ENCODE results near the gene TMEM9B. TPM values are rescaled to one million over a fixed set of nuclear protein-coding genes. Genes with fewer than 3 reads are reported as not detected.

Gene TMEM9B
- total and polyA plus RNA-seq, 9 of the 15 experiments (the other 6 are each of a cell fraction or from before 2014, with no cell fraction given) = 7.7 to 20.0 (median 14.0) TPM

GRCh38 chr11:8971196-8971923 lies 7.1 kb upstream of the TMEM9B start:
- FAIRE-seq (no peak), ATAC-seq (no peak), DNase-seq (ENCODE audit: extremely low read depth in 1 of 4, low spot score in 3 of 4) (no peak)
- no TSS peak for BruUV-seq (replicated peaks)
- ChIA-PET CTCF (ENCODE audit: low intra/inter-chr PET ratio) (no interaction called here), POLR2A (interaction anchor here (1.2 kb wide), 1 partner anchor 11 kb away, joined by 3 read pairs; no protein-coding TSS in a partner anchor)
- no peaks in the 10 kb centered on the region for H3K79me2 ChIP-seq (ENCODE audit: control insufficient read depth, insufficient read depth, low read length)
- no peak overlapping the region; the same call in 1 of the 2 replicates for H3K4me2 ChIP-seq (ENCODE audit: insufficient read depth, low read length)
- no peaks in the 10 kb centered on the region for H3K9me3 ChIP-seq (replicated peaks; ENCODE audit: control insufficient read depth, insufficient read depth, low read depth, low read length)
- H3K9ac ChIP-seq (ENCODE audit: insufficient read depth in 1 of 2, low read depth in 2 of 2, low read length in 2 of 2) = no peak overlapping the region
- no peaks in the 10 kb centered on the region for H4K20me1 ChIP-seq (replicated peaks; ENCODE audit: control insufficient read depth, insufficient read depth, low read length)
- no peaks in the 10 kb centered on the region for H3K9me1 ChIP-seq (ENCODE audit: control insufficient read depth, insufficient read depth, low read length)
- H3K4me3 ChIP-seq = no peak overlapping the region
- 50% methylated on average over 2 of the region's 2 CpGs for WGBS (ENCODE audit: insufficient coverage, low coverage, missing lambda C conversion rate)
- H3K27me3 ChIP-seq (ENCODE audit: control insufficient read depth in 2 of 2, insufficient read depth in 2 of 2, low read length in 2 of 2) = no peaks in the 10 kb centered on the region
- no peak overlapping the region for H3K27ac ChIP-seq (ENCODE audit: extremely low read depth, low read depth, low read length)
- H3K36me3 ChIP-seq (ENCODE audit: control insufficient read depth, insufficient read depth, low read length) = no peaks in the 10 kb centered on the region
- intact Hi-C loops (cut with micrococcal nuclease) (no loop called here), in situ Hi-C loops (cut with MboI) (no loop called here)
- H2AFZ ChIP-seq (ENCODE audit: low read depth, low read length) = no peak overlapping the region
- peaks cover 0 to 10% of the 10 kb centered on the region in 2 experiments; a peak in 3 of 5 replicates for H3K4me1 ChIP-seq (replicated peaks in 1 of 2; ENCODE audit: control insufficient read depth in 2 of 2, insufficient read depth in 2 of 2, low read length in 2 of 2)
- TF ChIP-seq CEBPG (CRISPR knock-in tag; IDR thresholded peaks at IDR 0.05) = no peak
- 0 out of 4 replicates have a peak, but pooled peaks of 1 of the 2 experiments have one; percentile 29 for TF ChIP-seq CEBPG (tag; conservative IDR thresholded peaks at IDR 0.05 in 1 of 2, IDR thresholded peaks at IDR 0.05 in 1 of 2)
- no peak for TF ChIP-seq SP1 (CRISPR knock-in tag; IDR thresholded peaks at IDR 0.05)

DNA sequence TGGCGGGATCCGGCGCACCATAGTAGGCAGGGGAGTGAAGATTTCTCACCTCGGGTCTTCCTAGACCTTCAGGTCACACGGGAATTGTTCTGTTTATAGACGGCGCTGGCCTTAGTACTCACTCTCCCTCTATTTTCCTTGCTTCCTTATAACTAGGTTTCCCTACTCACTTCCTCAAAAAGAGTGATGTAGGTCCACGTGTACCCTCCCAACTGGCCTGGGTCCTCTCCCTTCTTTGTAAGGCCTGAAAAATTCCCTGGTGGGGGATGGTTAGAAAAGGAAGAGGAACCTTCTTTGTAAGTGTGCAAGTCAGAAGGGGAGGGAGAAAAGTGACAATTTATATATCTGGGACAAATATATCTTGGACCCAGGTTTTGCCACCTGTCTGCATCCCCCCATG lies 2.9 kb upstream of the TMEM9B start:
- CTCF ChIA-PET (ENCODE audit: low intra/inter-chr PET ratio) = no interaction called here

More for the DNA sequence above, 2.9 kb upstream of the TMEM9B start:
- FAIRE-seq (no peak), ATAC-seq (no peak), DNase-seq (ENCODE audit: extremely low read depth in 1 of 4, low spot score in 3 of 4) (no peak)
- Histone ChIP-seq H3K36me3 (ENCODE audit: control insufficient read depth, insufficient read depth, low read length) (no peaks in the 10 kb centered on the region), H3K9ac (ENCODE audit: insufficient read depth in 1 of 2, low read depth in 2 of 2, low read length in 2 of 2) (no peak overlapping the region), H2AFZ (ENCODE audit: low read depth, low read length) (no peak overlapping the region), H4K20me1 (replicated peaks; ENCODE audit: control insufficient read depth, insufficient read depth, low read length) (no peaks in the 10 kb centered on the region), H3K79me2 (ENCODE audit: control insufficient read depth, insufficient read depth, low read length) (peaks cover 28% of the 10 kb centered on the region), H3K4me2 (ENCODE audit: insufficient read depth, low read length) (no peak overlapping the region), H3K9me3 (replicated peaks; ENCODE audit: control insufficient read depth, insufficient read depth, low read depth, low read length) (no peaks in the 10 kb centered on the region), H3K27me3 (ENCODE audit: control insufficient read depth in 2 of 2, insufficient read depth in 2 of 2, low read length in 2 of 2) (no peaks in the 10 kb centered on the region), H3K4me1 (replicated peaks in 1 of 2; ENCODE audit: control insufficient read depth in 2 of 2, insufficient read depth in 2 of 2, low read length in 2 of 2) (peaks cover 20 to 22% of the 10 kb centered on the region in 2 experiments; a peak in 4 of 5 replicates), H3K4me3 (no peak overlapping the region), H3K27ac (ENCODE audit: extremely low read depth, low read depth, low read length) (no peak overlapping the region), H3K9me1 (ENCODE audit: control insufficient read depth, insufficient read depth, low read length) (no peaks in the 10 kb centered on the region)
- TF ChIP-seq RREB1 (CRISPR knock-in tag; IDR thresholded peaks at IDR 0.05) (no peak), SPI1 (IDR thresholded peaks at IDR 0.05; ENCODE audit: borderline replicate concordance, low read depth, low read length) (peak; percentile 54; the same call in 1 of the 2 replicates)
- BruUV-seq (replicated peaks) = no TSS peak
- intact Hi-C loops (cut with micrococcal nuclease) = no loop called here
- POLR2A ChIA-PET = interaction anchor here (1.3 kb wide), 1 partner anchor 21 kb away, joined by 3 read pairs; no protein-coding TSS in a partner anchor
- WGBS (ENCODE audit: insufficient coverage, low coverage, missing lambda C conversion rate) = 65% methylated on average over 8 of the region's 8 CpGs
- in situ Hi-C loops (cut with MboI) = no loop called here

Measured in K562 (cell line).